ENCODE measurements around the gene CDH13.

DNA sequence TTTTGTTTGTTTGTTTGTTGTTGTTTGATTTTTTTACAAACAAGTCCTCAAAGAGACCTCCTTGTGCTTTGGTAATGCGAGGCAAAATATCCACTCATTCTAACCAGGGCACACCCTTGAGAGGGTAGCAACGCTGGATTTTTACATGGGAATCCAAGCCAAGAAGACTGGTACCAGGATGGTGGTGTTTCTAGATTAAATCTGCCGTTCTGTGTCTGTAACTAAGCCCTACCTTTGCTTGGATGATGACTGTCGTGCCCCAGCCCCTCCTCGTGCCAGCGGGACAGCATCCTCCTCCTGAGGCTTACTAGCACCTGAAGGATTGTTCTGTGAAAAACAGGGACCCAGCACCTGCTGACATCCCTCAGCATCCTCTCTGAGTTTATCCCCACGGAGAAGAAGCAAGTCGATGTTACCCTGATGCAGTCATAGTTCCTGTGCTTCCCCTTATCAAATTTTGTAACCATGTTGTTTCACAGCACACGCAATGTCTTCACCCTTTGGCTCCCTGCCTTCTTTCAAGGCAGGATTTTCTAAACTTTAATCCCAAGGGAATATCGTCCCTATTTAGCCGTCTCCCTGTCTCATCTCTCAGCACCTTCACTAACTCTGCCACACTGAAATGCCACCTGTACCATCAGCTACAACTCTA lies 1175.9 kb downstream of the CDH13 start:
- TF ChIP-seq, protein P1, sequence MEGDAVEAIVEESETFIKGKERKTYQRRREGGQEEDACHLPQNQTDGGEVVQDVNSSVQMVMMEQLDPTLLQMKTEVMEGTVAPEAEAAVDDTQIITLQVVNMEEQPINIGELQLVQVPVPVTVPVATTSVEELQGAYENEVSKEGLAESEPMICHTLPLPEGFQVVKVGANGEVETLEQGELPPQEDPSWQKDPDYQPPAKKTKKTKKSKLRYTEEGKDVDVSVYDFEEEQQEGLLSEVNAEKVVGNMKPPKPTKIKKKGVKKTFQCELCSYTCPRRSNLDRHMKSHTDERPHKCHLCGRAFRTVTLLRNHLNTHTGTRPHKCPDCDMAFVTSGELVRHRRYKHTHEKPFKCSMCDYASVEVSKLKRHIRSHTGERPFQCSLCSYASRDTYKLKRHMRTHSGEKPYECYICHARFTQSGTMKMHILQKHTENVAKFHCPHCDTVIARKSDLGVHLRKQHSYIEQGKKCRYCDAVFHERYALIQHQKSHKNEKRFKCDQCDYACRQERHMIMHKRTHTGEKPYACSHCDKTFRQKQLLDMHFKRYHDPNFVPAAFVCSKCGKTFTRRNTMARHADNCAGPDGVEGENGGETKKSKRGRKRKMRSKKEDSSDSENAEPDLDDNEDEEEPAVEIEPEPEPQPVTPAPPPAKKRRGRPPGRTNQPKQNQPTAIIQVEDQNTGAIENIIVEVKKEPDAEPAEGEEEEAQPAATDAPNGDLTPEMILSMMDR (IDR thresholded peaks at IDR 0.05; ENCODE audit: poor library complexity, severe bottlenecking): no peak
- no peak for TF ChIP-seq EZH2 (IDR thresholded peaks at IDR 0.05; ENCODE audit: borderline replicate concordance, insufficient read depth, low read length, poor library complexity, severe bottlenecking)

Measured in neural cell (in vitro differentiated cells).